D721Med (cell line): Measurements from ENCODE around the gene HORMAD2.

Experiments
- DNase-seq: peaks from one replicate; pipeline ENCODE4 v3.0.0; 2011; ENCODE audit warnings: low spot score; ENCODE audit not compliant: insufficient read length
- FAIRE-seq: peaks from 2 replicates; lab custom pipeline; 2011; peaks lifted over from hg19 to GRCh38; lab: Jason Lieb, UNC
- TF ChIP-seq, protein P1 (sequence below): IDR thresholded peaks from 2 replicates; pipeline ENCODE4 v1.5.1; 2012; ENCODE audit warnings: mild to moderate bottlenecking, control low read depth; ENCODE audit not compliant: insufficient read depth; ENCODE audit errors: missing control alignments

The HORMAD2 gene

DNA sequence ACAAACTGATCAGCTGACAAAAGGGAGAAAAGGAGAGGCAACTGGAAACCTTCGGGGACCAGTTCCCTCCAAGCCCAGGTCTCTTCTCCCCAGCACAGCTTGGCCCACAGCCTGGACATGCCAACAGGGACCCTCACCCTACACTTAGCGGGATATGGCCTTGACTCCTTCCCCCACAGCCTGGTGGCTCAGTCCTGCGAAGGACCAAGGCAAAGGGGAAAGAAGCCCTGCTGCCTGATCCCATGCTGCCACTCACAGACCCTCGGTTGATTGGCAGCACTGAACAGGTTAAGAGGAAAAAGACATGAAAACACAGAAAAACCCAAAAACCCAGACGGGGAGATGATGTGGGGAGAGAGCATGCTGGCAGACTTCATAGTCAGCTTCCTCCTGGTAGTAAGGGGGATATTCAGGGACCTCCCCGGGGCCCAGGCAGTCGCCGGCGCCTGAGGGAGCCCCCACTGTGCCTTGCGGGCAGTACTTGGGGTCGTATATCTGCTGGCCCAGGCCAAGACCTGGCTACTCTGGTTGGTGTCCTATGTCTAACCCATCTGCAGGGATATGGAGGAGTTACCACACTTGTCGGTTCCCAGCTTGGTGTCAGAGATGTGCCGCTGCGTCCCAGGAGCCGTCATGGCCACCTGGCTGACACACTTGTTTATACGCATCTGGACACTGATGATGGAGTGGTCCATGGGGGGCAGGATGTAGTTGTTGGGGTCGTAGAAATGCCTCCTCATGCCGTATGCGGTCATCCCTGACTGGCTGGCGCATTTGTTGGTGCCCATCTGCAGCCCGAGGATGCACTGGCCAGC lies 34.2 kb upstream of the HORMAD2 start:
- FAIRE-seq (no peak), DNase-seq (no peak)
- TF ChIP-seq, protein P1, sequence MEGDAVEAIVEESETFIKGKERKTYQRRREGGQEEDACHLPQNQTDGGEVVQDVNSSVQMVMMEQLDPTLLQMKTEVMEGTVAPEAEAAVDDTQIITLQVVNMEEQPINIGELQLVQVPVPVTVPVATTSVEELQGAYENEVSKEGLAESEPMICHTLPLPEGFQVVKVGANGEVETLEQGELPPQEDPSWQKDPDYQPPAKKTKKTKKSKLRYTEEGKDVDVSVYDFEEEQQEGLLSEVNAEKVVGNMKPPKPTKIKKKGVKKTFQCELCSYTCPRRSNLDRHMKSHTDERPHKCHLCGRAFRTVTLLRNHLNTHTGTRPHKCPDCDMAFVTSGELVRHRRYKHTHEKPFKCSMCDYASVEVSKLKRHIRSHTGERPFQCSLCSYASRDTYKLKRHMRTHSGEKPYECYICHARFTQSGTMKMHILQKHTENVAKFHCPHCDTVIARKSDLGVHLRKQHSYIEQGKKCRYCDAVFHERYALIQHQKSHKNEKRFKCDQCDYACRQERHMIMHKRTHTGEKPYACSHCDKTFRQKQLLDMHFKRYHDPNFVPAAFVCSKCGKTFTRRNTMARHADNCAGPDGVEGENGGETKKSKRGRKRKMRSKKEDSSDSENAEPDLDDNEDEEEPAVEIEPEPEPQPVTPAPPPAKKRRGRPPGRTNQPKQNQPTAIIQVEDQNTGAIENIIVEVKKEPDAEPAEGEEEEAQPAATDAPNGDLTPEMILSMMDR, result no peak

DNA sequence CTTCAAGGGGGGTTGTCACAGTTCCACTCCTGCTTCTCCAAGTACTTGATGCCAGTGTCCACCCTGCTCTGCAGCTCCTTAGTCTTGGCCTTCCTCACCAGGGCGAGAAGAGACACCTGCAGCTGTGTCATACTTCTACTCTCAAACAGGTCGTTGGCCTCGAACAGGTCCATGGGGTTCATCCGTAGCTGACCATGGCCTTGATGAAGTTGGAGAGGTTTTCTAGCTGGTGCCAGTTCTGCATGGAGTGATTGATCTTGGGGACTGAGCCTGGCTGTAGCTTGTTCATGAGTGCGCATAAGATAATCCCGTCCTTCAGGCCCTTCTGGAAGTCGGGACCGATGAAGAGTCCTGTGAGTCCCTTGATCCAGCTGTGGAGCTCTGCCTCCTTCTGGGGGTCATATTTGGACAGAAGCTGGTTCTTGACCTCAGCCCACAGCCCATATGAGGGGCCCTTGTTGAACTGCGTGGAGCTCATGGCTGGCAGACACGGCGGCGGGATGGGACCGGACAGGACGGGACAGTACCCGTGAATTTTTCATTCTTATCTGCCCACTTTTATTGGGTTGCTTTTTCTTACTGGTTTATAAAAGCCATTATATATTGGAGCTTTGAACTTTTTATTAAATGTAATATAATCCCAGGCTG lies 33.4 kb upstream of the HORMAD2 start:
- TF ChIP-seq, protein P1, result no peak
- DNase-seq, result no peak
- FAIRE-seq, result no peak

DNA sequence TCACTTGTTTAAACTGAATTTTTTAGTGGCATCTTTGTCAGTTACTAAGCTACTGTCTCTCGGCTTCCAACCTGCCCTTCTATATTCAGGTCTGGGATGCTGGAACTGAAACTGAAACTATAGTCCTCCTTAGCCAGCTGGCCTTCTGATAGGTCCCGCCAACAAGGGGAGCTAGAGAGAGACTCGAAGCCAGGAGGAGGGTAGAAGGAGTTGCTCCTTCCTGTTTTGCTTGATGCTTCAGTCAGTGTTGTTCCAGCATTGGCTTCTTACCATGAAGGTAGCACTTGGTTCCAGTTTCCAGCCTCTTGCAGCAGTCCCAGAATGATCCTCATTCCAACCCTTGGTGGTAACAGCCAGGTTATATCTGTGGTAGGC lies 32.9 kb upstream of the HORMAD2 start:
- no peak for DNase-seq
- TF ChIP-seq, protein P1, result no peak

DNA sequence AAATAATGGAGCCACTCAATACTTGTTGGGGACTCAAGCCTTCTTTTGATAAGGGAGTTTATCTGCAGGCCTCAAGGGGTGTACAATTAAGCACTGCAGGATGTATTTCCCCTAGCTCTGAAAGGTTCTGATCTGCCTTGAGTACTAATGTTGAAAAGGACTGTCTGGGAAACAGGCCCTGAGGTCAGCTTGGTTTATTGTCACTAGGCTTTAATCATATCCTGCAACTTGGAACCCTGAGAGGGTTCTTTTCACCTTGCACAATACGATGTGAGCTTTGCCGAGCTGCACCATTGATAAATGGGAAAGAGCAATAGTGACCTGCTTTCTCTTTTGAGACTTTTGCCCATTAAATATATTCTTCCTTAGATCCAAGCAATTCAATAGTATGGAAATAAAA lies 31.6 kb upstream of the HORMAD2 start:
- TF ChIP-seq, protein P1, result no peak
- no peak for FAIRE-seq
- no peak for DNase-seq

More for the DNA sequence above, 32.9 kb upstream of the HORMAD2 start:
- FAIRE-seq, result no peak

DNA sequence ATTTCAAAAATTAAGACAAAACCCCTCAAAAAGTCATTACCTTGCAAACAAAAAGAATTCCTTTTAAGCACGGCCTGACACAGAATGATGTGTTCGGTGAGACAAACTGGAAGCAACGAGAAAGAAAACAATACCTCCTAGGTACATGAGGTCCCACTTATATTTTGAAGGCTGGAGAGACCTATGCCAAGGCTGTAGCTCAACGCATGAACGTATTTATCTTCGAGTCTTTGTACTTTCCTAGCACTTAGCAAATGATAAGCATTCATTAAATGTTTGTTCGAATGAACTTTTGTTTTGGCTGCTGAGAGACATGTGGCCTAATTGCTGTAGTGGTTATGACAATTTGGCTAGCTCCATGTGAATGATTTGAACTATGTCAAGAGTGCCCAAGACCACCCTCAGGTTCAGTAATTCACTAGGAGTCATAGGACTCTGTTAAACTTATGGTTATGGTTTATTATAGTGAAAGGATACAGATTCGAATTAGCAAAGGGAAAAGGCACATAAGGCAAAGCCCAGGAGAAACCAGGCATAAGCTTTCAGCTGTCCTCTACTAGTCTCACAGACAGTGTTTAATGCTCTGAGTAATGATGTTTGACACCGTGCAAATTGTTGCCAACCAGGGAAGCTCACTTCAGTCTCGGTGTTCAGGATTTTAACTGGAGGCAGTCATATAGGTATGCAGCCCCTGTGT lies 26.0 kb upstream of the HORMAD2 start:
- FAIRE-seq (no peak), DNase-seq (no peak)

DNA sequence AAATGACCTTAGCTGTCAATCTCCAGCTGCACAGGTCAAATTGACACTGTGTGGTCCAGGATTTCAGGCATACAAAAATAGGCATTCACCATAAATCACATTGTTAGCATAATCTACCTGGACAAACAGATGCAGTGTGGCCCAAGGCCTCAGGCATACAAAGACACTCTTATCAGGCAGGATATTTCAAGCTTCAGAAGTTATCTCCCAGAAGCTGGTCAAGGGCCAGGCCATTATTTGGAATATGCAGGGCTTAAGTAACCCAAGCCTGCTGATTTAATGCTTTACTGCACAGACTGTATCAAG lies 25.5 kb upstream of the HORMAD2 start:
- FAIRE-seq, result no peak
- no peak for DNase-seq
- TF ChIP-seq, protein P1, result no peak

More for the DNA sequence above, 26.0 kb upstream of the HORMAD2 start:
- TF ChIP-seq, protein P1, result no peak
